ENCODE data around the gene PCK2.

Gene PCK2

DNA sequence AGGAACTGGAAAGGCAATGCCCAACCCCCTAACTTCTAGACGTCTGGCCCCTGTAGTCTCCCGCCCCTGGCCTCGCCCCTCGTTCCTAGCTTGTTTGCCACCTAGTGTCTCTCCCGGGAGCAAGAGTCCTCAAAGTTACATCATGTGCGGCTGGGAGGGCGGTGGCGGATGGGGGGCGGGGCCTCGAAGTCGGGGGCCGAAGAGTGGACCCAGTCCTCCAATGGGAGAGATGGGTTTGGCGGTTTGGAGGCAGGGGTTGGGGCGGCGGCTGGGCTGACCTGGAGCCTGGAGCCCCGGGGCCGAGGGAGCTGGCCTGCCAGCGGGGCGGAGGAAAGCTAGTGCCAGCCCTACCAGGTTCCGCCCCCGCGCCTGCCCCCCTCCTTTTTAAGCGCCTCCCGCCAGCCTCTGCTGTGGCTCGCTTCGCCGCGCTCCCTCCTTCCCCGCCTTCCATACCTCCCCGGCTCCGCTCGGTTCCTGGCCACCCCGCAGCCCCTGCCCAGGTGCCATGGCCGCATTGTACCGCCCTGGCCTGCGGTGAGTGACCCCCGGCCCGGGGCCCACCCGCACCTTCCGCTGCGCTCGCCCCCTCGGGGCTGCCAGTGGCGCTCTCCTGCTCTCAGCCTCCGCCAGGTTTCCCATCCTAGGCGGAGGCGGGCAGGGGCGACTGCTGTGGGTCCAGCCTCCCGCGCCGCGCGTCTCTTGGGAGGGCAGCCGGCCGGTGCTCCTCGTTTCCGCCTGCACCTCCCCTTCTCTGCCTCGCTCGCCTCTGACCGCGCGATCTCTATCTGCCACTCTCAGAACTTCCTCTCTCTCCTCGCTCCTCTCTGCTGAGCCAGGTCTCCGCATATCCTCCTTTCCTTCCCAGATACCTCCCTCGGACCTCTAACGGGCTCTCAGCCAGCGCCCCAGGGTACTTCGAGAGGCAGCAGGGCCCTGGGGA is at the start of gene PCK2 (continued):
- TF ChIP-seq ZEB2 (tag by site-specific recombination; IDR thresholded peaks at IDR 0.05): peak; percentile 62
- peak; percentile 73; the same call in 1 of the 2 replicates for TF ChIP-seq ZSCAN23 (tag by site-specific recombination; IDR thresholded peaks at IDR 0.05)
- TF ChIP-seq EGR2 (tag by site-specific recombination; IDR thresholded peaks at IDR 0.05; ENCODE audit: low read depth): peak; percentile 90
- 0 out of 2 replicates have a peak, but pooled peaks have one; percentile 8 for TF ChIP-seq ZNF10 (tag by site-specific recombination; IDR thresholded peaks at IDR 0.05)
- TF ChIP-seq, protein P1, sequence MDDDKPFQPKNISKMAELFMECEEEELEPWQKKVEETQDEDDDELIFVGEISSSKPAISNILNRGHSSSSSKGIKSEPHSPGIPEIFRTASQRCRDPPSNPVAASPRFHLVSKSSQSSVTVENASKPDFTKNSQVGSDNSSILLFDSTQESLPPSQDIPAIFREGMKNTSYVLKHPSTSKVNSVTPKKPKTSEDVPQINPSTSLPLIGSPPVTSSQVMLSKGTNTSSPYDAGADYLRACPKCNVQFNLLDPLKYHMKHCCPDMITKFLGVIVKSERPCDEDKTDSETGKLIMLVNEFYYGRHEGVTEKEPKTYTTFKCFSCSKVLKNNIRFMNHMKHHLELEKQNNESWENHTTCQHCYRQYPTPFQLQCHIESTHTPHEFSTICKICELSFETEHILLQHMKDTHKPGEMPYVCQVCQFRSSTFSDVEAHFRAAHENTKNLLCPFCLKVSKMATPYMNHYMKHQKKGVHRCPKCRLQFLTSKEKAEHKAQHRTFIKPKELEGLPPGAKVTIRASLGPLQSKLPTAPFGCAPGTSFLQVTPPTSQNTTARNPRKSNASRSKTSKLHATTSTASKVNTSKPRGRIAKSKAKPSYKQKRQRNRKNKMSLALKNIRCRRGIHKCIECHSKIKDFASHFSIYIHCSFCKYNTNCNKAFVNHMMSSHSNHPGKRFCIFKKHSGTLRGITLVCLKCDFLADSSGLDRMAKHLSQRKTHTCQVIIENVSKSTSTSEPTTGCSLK (tag by site-specific recombination; IDR thresholded peaks at IDR 0.05): no peak
- TF ChIP-seq, protein P2, sequence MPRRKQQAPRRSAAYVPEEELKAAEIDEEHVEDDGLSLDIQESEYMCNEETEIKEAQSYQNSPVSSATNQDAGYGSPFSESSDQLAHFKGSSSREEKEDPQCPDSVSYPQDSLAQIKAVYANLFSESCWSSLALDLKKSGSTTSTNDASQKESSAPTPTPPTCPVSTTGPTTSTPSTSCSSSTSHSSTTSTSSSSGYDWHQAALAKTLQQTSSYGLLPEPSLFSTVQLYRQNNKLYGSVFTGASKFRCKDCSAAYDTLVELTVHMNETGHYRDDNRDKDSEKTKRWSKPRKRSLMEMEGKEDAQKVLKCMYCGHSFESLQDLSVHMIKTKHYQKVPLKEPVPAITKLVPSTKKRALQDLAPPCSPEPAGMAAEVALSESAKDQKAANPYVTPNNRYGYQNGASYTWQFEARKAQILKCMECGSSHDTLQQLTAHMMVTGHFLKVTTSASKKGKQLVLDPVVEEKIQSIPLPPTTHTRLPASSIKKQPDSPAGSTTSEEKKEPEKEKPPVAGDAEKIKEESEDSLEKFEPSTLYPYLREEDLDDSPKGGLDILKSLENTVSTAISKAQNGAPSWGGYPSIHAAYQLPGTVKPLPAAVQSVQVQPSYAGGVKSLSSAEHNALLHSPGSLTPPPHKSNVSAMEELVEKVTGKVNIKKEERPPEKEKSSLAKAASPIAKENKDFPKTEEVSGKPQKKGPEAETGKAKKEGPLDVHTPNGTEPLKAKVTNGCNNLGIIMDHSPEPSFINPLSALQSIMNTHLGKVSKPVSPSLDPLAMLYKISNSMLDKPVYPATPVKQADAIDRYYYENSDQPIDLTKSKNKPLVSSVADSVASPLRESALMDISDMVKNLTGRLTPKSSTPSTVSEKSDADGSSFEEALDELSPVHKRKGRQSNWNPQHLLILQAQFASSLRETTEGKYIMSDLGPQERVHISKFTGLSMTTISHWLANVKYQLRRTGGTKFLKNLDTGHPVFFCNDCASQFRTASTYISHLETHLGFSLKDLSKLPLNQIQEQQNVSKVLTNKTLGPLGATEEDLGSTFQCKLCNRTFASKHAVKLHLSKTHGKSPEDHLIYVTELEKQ (tag by site-specific recombination; IDR thresholded peaks at IDR 0.05; ENCODE audit: borderline replicate concordance): no peak
- no peak for TF ChIP-seq GLI4 (tag by site-specific recombination; IDR thresholded peaks at IDR 0.05)
- TF ChIP-seq ZNF175 (tag by site-specific recombination; IDR thresholded peaks at IDR 0.05): no peak
- TF ChIP-seq ZNF768 (tag by site-specific recombination; IDR thresholded peaks at IDR 0.05): no peak
- no peak for TF ChIP-seq ZNF530 (tag by site-specific recombination; IDR thresholded peaks at IDR 0.05; ENCODE audit: low read depth)
- TF ChIP-seq, protein P3, sequence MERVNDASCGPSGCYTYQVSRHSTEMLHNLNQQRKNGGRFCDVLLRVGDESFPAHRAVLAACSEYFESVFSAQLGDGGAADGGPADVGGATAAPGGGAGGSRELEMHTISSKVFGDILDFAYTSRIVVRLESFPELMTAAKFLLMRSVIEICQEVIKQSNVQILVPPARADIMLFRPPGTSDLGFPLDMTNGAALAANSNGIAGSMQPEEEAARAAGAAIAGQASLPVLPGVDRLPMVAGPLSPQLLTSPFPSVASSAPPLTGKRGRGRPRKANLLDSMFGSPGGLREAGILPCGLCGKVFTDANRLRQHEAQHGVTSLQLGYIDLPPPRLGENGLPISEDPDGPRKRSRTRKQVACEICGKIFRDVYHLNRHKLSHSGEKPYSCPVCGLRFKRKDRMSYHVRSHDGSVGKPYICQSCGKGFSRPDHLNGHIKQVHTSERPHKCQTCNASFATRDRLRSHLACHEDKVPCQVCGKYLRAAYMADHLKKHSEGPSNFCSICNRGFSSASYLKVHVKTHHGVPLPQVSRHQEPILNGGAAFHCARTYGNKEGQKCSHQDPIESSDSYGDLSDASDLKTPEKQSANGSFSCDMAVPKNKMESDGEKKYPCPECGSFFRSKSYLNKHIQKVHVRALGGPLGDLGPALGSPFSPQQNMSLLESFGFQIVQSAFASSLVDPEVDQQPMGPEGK (tag by site-specific recombination; IDR thresholded peaks at IDR 0.05): peak; percentile 99
- TF ChIP-seq KLF8 (tag by site-specific recombination; IDR thresholded peaks at IDR 0.05): peak; percentile 79; the same call in 1 of the 2 replicates
- TF ChIP-seq ZNF416 (tag by site-specific recombination; IDR thresholded peaks at IDR 0.05): no peak
- peak; percentile 79; the same call in 1 of the 2 replicates for TF ChIP-seq ZNF239 (tag by site-specific recombination; IDR thresholded peaks at IDR 0.05)
- TF ChIP-seq, protein P4, sequence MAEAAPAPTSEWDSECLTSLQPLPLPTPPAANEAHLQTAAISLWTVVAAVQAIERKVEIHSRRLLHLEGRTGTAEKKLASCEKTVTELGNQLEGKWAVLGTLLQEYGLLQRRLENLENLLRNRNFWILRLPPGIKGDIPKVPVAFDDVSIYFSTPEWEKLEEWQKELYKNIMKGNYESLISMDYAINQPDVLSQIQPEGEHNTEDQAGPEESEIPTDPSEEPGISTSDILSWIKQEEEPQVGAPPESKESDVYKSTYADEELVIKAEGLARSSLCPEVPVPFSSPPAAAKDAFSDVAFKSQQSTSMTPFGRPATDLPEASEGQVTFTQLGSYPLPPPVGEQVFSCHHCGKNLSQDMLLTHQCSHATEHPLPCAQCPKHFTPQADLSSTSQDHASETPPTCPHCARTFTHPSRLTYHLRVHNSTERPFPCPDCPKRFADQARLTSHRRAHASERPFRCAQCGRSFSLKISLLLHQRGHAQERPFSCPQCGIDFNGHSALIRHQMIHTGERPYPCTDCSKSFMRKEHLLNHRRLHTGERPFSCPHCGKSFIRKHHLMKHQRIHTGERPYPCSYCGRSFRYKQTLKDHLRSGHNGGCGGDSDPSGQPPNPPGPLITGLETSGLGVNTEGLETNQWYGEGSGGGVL (tag by site-specific recombination; IDR thresholded peaks at IDR 0.05): peak; percentile 79
- TF ChIP-seq, protein P5, sequence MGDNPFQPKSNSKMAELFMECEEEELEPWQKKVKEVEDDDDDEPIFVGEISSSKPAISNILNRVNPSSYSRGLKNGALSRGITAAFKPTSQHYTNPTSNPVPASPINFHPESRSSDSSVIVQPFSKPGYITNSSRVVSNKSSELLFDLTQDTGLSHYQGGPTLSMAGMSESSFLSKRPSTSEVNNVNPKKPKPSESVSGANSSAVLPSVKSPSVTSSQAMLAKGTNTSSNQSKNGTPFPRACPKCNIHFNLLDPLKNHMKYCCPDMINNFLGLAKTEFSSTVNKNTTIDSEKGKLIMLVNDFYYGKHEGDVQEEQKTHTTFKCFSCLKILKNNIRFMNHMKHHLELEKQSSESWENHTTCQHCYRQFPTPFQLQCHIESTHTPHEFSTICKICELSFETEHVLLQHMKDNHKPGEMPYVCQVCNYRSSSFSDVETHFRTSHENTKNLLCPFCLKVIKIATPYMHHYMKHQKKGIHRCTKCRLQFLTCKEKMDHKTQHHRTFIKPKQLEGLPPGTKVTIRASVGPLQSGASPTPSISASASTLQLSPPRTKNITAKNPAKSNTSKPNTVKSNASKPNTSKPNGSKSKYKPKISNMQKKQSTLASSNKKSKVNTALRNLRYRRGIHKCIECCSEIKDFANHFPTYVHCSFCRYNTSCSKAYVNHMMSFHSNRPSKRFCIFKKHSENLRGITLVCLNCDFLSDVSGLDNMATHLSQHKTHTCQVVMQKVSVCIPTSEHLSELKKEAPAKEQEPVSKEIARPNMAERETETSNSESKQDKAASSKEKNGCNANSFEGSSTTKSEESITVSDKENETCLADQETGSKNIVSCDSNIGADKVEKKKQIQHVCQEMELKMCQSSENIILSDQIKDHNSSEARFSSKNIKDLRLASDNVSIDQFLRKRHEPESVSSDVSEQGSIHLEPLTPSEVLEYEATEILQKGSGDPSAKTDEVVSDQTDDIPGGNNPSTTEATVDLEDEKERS (tag by site-specific recombination; IDR thresholded peaks at IDR 0.05): no peak
- TF ChIP-seq ZBTB7A (tag by site-specific recombination; IDR thresholded peaks at IDR 0.05; ENCODE audit: low read depth): no peak
- TF ChIP-seq, protein P6, sequence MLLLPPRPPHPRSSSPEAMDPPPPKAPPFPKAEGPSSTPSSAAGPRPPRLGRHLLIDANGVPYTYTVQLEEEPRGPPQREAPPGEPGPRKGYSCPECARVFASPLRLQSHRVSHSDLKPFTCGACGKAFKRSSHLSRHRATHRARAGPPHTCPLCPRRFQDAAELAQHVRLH (tag by site-specific recombination; IDR thresholded peaks at IDR 0.05): no peak
- no peak for TF ChIP-seq ZNF626 (tag by site-specific recombination; IDR thresholded peaks at IDR 0.05)
- TF ChIP-seq ZNF394 (tag by site-specific recombination; IDR thresholded peaks at IDR 0.05; ENCODE audit: borderline replicate concordance): peak; percentile 39; the same call in 1 of the 2 replicates
- peak; percentile 86 for TF ChIP-seq KLF10 (tag by site-specific recombination; IDR thresholded peaks at IDR 0.05)
- no peak for TF ChIP-seq ZFP37 (tag by site-specific recombination; IDR thresholded peaks at IDR 0.05)
- no peak for TF ChIP-seq SCRT2 (tag by site-specific recombination; IDR thresholded peaks at IDR 0.05)
- TF ChIP-seq, protein P7, sequence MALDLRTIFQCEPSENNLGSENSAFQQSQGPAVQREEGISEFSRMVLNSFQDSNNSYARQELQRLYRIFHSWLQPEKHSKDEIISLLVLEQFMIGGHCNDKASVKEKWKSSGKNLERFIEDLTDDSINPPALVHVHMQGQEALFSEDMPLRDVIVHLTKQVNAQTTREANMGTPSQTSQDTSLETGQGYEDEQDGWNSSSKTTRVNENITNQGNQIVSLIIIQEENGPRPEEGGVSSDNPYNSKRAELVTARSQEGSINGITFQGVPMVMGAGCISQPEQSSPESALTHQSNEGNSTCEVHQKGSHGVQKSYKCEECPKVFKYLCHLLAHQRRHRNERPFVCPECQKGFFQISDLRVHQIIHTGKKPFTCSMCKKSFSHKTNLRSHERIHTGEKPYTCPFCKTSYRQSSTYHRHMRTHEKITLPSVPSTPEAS (tag by site-specific recombination; IDR thresholded peaks at IDR 0.05): no peak

Data from HEK293 (cell line).